Osteoblast (primary cell): ENCODE data around the gene CCL26. TPM values are rescaled to one million over a fixed set of nuclear protein-coding genes. Genes with fewer than 3 reads are reported as not detected.

Experiments used
- DNase-seq: peaks from one replicate; pipeline ENCODE4 v3.0.0; 2011; ENCODE audit warnings: low spot score, mixed read lengths; ENCODE audit not compliant: insufficient read length; ENCODE audit errors: missing footprints
- H2AFZ ChIP-seq: 2 replicates; pipeline ENCODE4 v1.6.0; 2011; ENCODE audit warnings: mild to moderate bottlenecking, low read length
- H3K27ac ChIP-seq: 2 replicates; pipeline ENCODE4 v1.5.1; 2011; ENCODE audit warnings: mild to moderate bottlenecking, low read depth, low read length, moderate library complexity
- H3K27me3 ChIP-seq: 2 replicates; pipeline ENCODE4 v1.6.0; 2012; ENCODE audit warnings: mild to moderate bottlenecking, control low read depth, inconsistent platforms, low read length, moderate library complexity; ENCODE audit not compliant: insufficient read depth
- H3K36me3 ChIP-seq: 2 replicates; pipeline ENCODE4 v1.5.1; 2011; ENCODE audit warnings: mild to moderate bottlenecking, low read length, control low read depth, moderate library complexity; ENCODE audit not compliant: insufficient read depth
- H3K4me1 ChIP-seq: 2 replicates; pipeline ENCODE4 v1.5.1; 2011; ENCODE audit warnings: mild to moderate bottlenecking, low read length, control low read depth, moderate library complexity; ENCODE audit not compliant: insufficient read depth
- H3K4me2 ChIP-seq: 2 replicates; pipeline ENCODE4 v1.6.0; 2011; ENCODE audit warnings: mild to moderate bottlenecking, low read length; ENCODE audit not compliant: insufficient read depth
- H3K4me3 ChIP-seq: fragments of 200-600 bp; sonication (generic); 3 replicates; pipeline ENCODE4 v1.5.1; 2012; ENCODE audit warnings: mild to moderate bottlenecking, low read length, inconsistent platforms; ENCODE audit not compliant: insufficient read depth
- H3K79me2 ChIP-seq: 2 replicates; pipeline ENCODE4 v1.6.0; 2012; ENCODE audit warnings: mild to moderate bottlenecking, low read length, control low read depth, inconsistent platforms; ENCODE audit not compliant: insufficient read depth
- H3K9me3 ChIP-seq: 2 replicates; pipeline ENCODE4 v1.5.1; 2011; ENCODE audit warnings: low read depth, low read length, control low read depth
- H4K20me1 ChIP-seq: 2 replicates; pipeline ENCODE4 v1.6.0; 2012; ENCODE audit warnings: mild to moderate bottlenecking, low read length, control low read depth; ENCODE audit not compliant: insufficient read depth
- total RNA-seq: library from RNA; depleted of rRNA; stranded (reverse); fragments of >200 nt; gene quantifications from 2 replicates; pipeline ENCODE4 v1.2.3, GENCODE V29; 2012
- TF ChIP-seq, protein P1 (sequence below): IDR thresholded peaks from 2 replicates; pipeline ENCODE4 v1.5.1; 2011; ENCODE audit warnings: mild to moderate bottlenecking, low read depth, low read length, moderate library complexity; ENCODE audit errors: extremely low read depth

The CCL26 gene
- total RNA-seq, 1 donor: 1.1 TPM

- H3K27ac ChIP-seq: peak overlapping the region; percentile 32
Observed at GRCh38 chr7:75739796-75740672, 32.0 kb downstream of the CCL26 start.

DNA sequence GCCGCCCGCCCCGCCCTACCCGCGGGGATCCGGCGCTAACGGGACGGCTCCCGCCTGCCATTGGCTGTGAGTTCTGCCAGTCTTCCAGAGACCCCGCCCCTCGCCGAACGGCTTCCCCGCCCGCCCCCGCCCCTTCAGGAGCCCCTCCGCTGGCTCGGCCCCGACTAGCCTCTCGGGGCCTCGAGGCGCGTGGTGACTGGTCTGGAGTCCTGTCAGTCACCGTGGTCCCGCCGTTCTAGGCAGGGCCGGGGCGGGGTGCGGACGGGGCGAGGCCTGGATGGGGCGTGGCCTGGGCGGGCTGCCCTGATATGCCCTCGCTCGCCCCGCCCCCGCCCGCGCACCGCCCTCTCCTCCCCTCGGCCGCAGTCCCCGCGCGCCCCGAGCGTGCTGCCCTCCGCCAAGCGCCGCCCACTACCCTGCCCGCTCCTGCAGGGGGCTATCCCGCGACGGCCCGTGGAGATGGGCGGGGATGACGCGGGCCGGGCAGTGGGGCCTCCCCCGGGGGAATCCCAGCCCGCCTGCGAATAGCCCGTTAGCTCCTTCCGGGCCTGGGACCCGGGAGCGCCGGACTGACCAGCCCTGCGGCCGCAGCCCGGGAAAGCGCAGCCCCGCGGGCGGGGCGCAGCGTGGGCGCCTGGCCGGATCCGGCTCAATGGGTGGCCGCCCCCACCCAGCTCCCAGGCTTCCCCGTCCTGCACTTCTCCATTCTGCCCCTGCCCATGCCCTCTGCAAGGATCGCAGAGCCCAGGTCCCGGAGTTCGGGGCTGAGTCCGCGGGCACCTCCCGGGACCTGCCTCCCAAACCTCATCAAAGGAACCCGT is 32.8 kb downstream of the CCL26 start:
- Histone ChIP-seq H2AFZ (peak overlapping the region; percentile 94), H3K27ac (peak overlapping the region; percentile 32), H3K9me3 (no peaks in the 10 kb centered on the region), H3K4me2 (peak overlapping the region; percentile 94), H3K79me2 (peaks cover 21% of the 10 kb centered on the region), H3K4me1 (peaks cover 19% of the 10 kb centered on the region), H3K27me3 (no peaks in the 10 kb centered on the region), H3K36me3 (no peaks in the 10 kb centered on the region), H3K4me3 (peak overlapping the region; percentile 98), H4K20me1 (no peaks in the 10 kb centered on the region)
- peak; percentile 100 for DNase-seq
- TF ChIP-seq, protein P1, sequence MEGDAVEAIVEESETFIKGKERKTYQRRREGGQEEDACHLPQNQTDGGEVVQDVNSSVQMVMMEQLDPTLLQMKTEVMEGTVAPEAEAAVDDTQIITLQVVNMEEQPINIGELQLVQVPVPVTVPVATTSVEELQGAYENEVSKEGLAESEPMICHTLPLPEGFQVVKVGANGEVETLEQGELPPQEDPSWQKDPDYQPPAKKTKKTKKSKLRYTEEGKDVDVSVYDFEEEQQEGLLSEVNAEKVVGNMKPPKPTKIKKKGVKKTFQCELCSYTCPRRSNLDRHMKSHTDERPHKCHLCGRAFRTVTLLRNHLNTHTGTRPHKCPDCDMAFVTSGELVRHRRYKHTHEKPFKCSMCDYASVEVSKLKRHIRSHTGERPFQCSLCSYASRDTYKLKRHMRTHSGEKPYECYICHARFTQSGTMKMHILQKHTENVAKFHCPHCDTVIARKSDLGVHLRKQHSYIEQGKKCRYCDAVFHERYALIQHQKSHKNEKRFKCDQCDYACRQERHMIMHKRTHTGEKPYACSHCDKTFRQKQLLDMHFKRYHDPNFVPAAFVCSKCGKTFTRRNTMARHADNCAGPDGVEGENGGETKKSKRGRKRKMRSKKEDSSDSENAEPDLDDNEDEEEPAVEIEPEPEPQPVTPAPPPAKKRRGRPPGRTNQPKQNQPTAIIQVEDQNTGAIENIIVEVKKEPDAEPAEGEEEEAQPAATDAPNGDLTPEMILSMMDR: no peak

More at GRCh38 chr7:75739796-75740672, 32.0 kb downstream of the CCL26 start:
- H3K4me2 ChIP-seq: peak overlapping the region; percentile 77
- DNase-seq: no peak
- peaks cover 19% of the 10 kb centered on the region for H3K79me2 ChIP-seq
- TF ChIP-seq, protein P1: no peak
- H2AFZ ChIP-seq: peak overlapping the region; percentile 87
- no peaks in the 10 kb centered on the region for H3K36me3 ChIP-seq
- H3K4me3 ChIP-seq: peak overlapping the region; percentile 76
- H3K27me3 ChIP-seq: no peaks in the 10 kb centered on the region
- H4K20me1 ChIP-seq: no peaks in the 10 kb centered on the region
- H3K4me1 ChIP-seq: peaks cover 11% of the 10 kb centered on the region
- H3K9me3 ChIP-seq: no peaks in the 10 kb centered on the region

DNA sequence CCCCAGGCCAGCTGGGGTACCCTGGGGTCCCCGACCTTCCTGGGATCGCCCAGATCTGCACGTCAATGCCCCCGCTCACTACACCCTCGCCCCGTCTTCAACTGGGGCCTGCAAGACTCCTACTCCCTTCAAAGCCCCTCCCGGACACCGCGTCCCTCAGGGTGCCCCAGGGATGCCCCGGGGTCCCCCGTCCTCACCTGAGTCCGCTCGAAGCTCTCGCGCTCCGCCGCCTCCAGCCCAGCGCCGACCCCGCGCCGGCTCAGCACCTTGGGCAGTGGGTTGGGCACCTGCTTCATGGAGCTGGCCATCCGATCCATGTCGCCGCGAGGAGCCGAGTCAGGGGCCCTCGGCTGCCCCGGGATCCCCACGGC is 33.4 kb downstream of the CCL26 start, which contains the start of gene HIP1:
Gene HIP1 (minus strand): TSS at position 338 of the 371 bp plus-strand sequence. CDS start 21 bp downstream, at position 317.
- Histone ChIP-seq H3K27me3 (no peaks in the 10 kb centered on the region), H2AFZ (peak within 1 kb of the TSS; percentile 94), H3K4me2 (peak within 1 kb of the TSS; percentile 94), H3K36me3 (no peaks in the 10 kb centered on the region), H3K79me2 (peaks cover 21% of the 10 kb centered on the region), H3K27ac (peak within 1 kb of the TSS; percentile 65), H3K4me1 (peaks cover 20% of the 10 kb centered on the region), H3K4me3 (peak within 1 kb of the TSS; percentile 98), H3K9me3 (no peaks in the 10 kb centered on the region), H4K20me1 (no peaks in the 10 kb centered on the region)
- TF ChIP-seq, protein P1: no peak
- no peak for DNase-seq
